ENCODE data around the gene CORO2B.

CORO2B gene

DNA sequence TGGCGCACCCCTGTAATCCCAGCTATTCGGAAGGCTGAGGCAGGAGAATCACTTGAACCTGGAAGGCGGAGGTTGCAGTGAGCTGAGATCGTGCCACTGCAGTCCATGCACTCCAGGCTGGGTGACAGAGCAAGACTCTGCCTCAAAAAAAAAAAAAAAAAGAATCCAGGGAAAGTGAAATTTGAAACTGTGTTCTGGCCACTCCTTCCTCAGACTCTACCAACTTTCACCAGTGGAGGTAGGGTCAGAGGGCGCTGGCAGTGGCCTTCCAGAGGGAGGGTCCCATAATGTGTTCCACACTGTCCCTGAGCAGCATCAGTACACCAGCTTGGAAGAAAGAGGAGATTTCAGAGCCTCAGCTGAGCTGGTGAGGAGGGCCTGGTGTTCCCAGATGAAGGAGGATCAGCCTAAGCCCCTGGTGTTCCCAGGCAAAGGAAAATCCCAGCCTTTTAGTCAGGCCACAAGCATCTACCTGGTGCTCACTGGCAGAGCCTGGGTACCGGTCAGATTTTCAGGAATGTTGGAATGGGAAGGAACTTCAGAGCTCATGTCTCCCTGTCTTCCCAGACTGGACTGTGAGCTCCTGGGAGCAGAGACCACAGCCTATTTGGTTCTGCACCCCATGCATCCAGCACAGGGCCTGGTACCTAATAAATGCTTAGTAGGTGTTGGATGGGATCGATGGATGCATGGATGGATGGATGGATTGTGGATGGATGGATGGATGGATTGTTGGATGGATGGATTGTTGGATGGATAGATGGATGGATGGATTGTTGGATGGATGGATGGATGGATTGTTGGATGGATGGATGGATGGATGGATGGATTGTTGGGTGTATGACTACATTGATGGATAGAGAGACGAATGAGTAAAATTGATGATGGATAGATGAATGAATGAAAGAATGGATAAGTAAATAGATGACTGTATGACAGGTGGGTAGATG, 117.9 kb downstream of the CORO2B start:
- Histone ChIP-seq H3K9ac (ENCODE audit: low read length) (no peak overlapping the region), H3K4me2 (ENCODE audit: low read depth, low read length) (no peak overlapping the region), H3F3A (ENCODE audit: insufficient read depth, low read length) (no peaks in the 10 kb centered on the region), H3K4me1 (ENCODE audit: low read length) (no peaks in the 10 kb centered on the region), H4K20me1 (ENCODE audit: insufficient read depth, low read length) (no peaks in the 10 kb centered on the region), H3K27ac (ENCODE audit: low read length) (no peak overlapping the region), H3K79me2 (ENCODE audit: low read length) (no peaks in the 10 kb centered on the region), H3K27me3 (replicated peaks; ENCODE audit: insufficient read depth, low read length) (peaks cover 4% of the 10 kb centered on the region; the same call in 1 of the 2 replicates), H3K4me3 (ENCODE audit: low read length) (no peak overlapping the region), H3K9me3 (replicated peaks; ENCODE audit: insufficient read depth, low read length) (no peaks in the 10 kb centered on the region), H3K36me3 (replicated peaks; ENCODE audit: insufficient read depth, low read length) (no peaks in the 10 kb centered on the region), H3K9me2 (replicated peaks; ENCODE audit: insufficient read depth, low read length) (no peaks in the 10 kb centered on the region), H2AFZ (ENCODE audit: low read length) (no peak overlapping the region)
- DNase-seq, result no peak
- no peak for TF ChIP-seq CTCF (IDR thresholded peaks at IDR 0.05; ENCODE audit: low read length)
- TF ChIP-seq EZH2phosphoT487 (IDR thresholded peaks at IDR 0.05; ENCODE audit: low read length), result no peak
- no peak for TF ChIP-seq EZH2 (optimal IDR thresholded peaks at IDR 0.05; ENCODE audit: low read depth, low read length)

GRCh38 chr15:68697711-68698690, 119.2 kb downstream of the CORO2B start:
- H3K79me2 ChIP-seq (ENCODE audit: low read length), result no peaks in the 10 kb centered on the region
- no peak overlapping the region for H2AFZ ChIP-seq (ENCODE audit: low read length)
- no peaks in the 10 kb centered on the region for H3K9me3 ChIP-seq (replicated peaks; ENCODE audit: insufficient read depth, low read length)
- H3K4me1 ChIP-seq (ENCODE audit: low read length), result no peaks in the 10 kb centered on the region
- peaks cover 4% of the 10 kb centered on the region; the same call in 1 of the 2 replicates for H3K27me3 ChIP-seq (replicated peaks; ENCODE audit: insufficient read depth, low read length)
- no peaks in the 10 kb centered on the region for H3K36me3 ChIP-seq (replicated peaks; ENCODE audit: insufficient read depth, low read length)
- no peaks in the 10 kb centered on the region for H3K9me2 ChIP-seq (replicated peaks; ENCODE audit: insufficient read depth, low read length)
- H3K4me2 ChIP-seq (ENCODE audit: low read depth, low read length), result no peak overlapping the region
- DNase-seq, result no peak
- no peak overlapping the region for H3K4me3 ChIP-seq (ENCODE audit: low read length)
- H3K9ac ChIP-seq (ENCODE audit: low read length), result no peak overlapping the region
- TF ChIP-seq EZH2phosphoT487 (IDR thresholded peaks at IDR 0.05; ENCODE audit: low read length) (no peak), EZH2 (optimal IDR thresholded peaks at IDR 0.05; ENCODE audit: low read depth, low read length) (no peak)
- no peak overlapping the region for H3K27ac ChIP-seq (ENCODE audit: low read length)
- no peaks in the 10 kb centered on the region for H4K20me1 ChIP-seq (ENCODE audit: insufficient read depth, low read length)
- no peaks in the 10 kb centered on the region for H3F3A ChIP-seq (ENCODE audit: insufficient read depth, low read length)

DNA sequence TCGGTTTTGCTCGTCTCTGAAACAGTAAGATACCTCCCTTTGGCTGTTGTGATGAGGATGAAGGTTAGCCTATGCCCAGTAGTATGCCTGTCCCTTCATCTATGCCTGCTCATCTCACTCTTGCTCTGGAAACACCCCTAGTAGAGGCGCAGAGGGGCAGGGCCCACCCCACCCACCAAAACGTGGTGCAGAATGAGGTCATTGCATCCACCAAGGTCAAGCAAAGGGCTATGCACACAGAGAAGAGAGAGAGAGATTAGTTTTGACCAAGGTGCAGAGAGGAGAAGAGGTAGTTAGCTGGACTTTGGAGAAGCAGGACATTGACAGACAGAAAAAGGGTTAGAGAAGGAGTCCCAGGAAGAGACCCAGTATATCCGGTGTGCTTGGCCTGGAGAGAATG, 119.9 kb downstream of the CORO2B start:
- no peak overlapping the region for H3K9ac ChIP-seq (ENCODE audit: low read length)
- H3K4me2 ChIP-seq (ENCODE audit: low read depth, low read length), result no peak overlapping the region
- H3K4me3 ChIP-seq (ENCODE audit: low read length), result no peak overlapping the region
- no peaks in the 10 kb centered on the region for H3F3A ChIP-seq (ENCODE audit: insufficient read depth, low read length)
- no peaks in the 10 kb centered on the region for H3K4me1 ChIP-seq (ENCODE audit: low read length)
- no peak overlapping the region for H3K27ac ChIP-seq (ENCODE audit: low read length)
- no peaks in the 10 kb centered on the region for H4K20me1 ChIP-seq (ENCODE audit: insufficient read depth, low read length)
- H3K9me2 ChIP-seq (replicated peaks; ENCODE audit: insufficient read depth, low read length), result no peaks in the 10 kb centered on the region
- TF ChIP-seq CTCF (IDR thresholded peaks at IDR 0.05; ENCODE audit: low read length), result no peak
- TF ChIP-seq EZH2 (optimal IDR thresholded peaks at IDR 0.05; ENCODE audit: low read depth, low read length), result no peak
- TF ChIP-seq EZH2phosphoT487 (IDR thresholded peaks at IDR 0.05; ENCODE audit: low read length), result no peak
- no peaks in the 10 kb centered on the region for H3K79me2 ChIP-seq (ENCODE audit: low read length)
- peaks cover 4% of the 10 kb centered on the region; the same call in 1 of the 2 replicates for H3K27me3 ChIP-seq (replicated peaks; ENCODE audit: insufficient read depth, low read length)
- H3K36me3 ChIP-seq (replicated peaks; ENCODE audit: insufficient read depth, low read length), result no peaks in the 10 kb centered on the region
- DNase-seq, result no peak
- no peak overlapping the region for H2AFZ ChIP-seq (ENCODE audit: low read length)
- no peaks in the 10 kb centered on the region for H3K9me3 ChIP-seq (replicated peaks; ENCODE audit: insufficient read depth, low read length)
